Inflammatory macrophage (primary cell): ENCODE measurements around the gene SSBP2.
"Not testable (repeated sequence)": the region's sequence is repeated elsewhere in the genome, so short reads cannot be mapped to it uniquely, and the experiment has no call there.

Experiments used
- DNase-seq, 2 donors: peaks; one replicate each; pipeline ENCODE4 v3.0.0-alpha.2; 2020 to 2022

The SSBP2 gene

GRCh38 chr5:81519217-81519905 is 231.5 kb downstream of the SSBP2 start:
- DNase-seq: no peak

- peak in 1 of 2 donors; percentile 75 for DNase-seq
These were observed 233.4 kb downstream of the SSBP2 start for GRCh38 chr5:81517462-81517861.

GRCh38 chr5:81516091-81516490 is 234.8 kb downstream of the SSBP2 start:
- peak in 1 of 2 donors; percentile 40 for DNase-seq

GRCh38 chr5:81513982-81514381 is 236.9 kb downstream of the SSBP2 start:
- DNase-seq: peak in 1 of 2 donors; percentile 21

GRCh38 chr5:81513473-81513872 is 237.4 kb downstream of the SSBP2 start:
- no peak for DNase-seq

- DNase-seq: peak; percentile 88 to 92
These were observed 243.9 kb downstream of the SSBP2 start for GRCh38 chr5:81506900-81507588.

- DNase-seq: no peak
These were observed 244.5 kb downstream of the SSBP2 start for GRCh38 chr5:81506378-81506777.

GRCh38 chr5:81505672-81506071 is 245.2 kb downstream of the SSBP2 start:
- DNase-seq: no peak

GRCh38 chr5:81503602-81504001 is 247.3 kb downstream of the SSBP2 start:
- not testable (repeated sequence) for DNase-seq

- DNase-seq: no peak
These were observed 255.6 kb downstream of the SSBP2 start for GRCh38 chr5:81495286-81495685.

- no peak for DNase-seq
These were observed 262.0 kb downstream of the SSBP2 start for GRCh38 chr5:81488862-81489261.

GRCh38 chr5:81486711-81487110 is 264.2 kb downstream of the SSBP2 start:
- DNase-seq: no peak

- DNase-seq: no peak
These were observed 268.3 kb downstream of the SSBP2 start for GRCh38 chr5:81482595-81482994.

- not testable (repeated sequence) for DNase-seq
These were observed 277.5 kb downstream of the SSBP2 start for GRCh38 chr5:81473395-81473794.

GRCh38 chr5:81469676-81470075 is 281.2 kb downstream of the SSBP2 start:
- DNase-seq: no peak

- DNase-seq: no peak
These were observed 300.0 kb downstream of the SSBP2 start for GRCh38 chr5:81450940-81451339.

- no peak for DNase-seq
These were observed 315.9 kb downstream of the SSBP2 start for GRCh38 chr5:81435023-81435422.

- no peak for DNase-seq
These were observed 320.9 kb downstream of the SSBP2 start for GRCh38 chr5:81429985-81430384.

GRCh38 chr5:81429363-81429762 is 321.5 kb downstream of the SSBP2 start:
- DNase-seq: no peak

- DNase-seq: no peak
These were observed 322.0 kb downstream of the SSBP2 start for GRCh38 chr5:81428861-81429260.

GRCh38 chr5:81428446-81428845 is 322.5 kb downstream of the SSBP2 start:
- DNase-seq: no peak

GRCh38 chr5:81427566-81427965 is 323.3 kb downstream of the SSBP2 start:
- DNase-seq: no peak

GRCh38 chr5:81426359-81427030 is 324.4 kb downstream of the SSBP2 start:
- DNase-seq: peak; percentile 11 to 24

- DNase-seq: peak; percentile 3 to 46
These were observed 325.3 kb downstream of the SSBP2 start for GRCh38 chr5:81425569-81425968.
